ENCODE measurements around the gene MIOX.

Gene MIOX

DNA sequence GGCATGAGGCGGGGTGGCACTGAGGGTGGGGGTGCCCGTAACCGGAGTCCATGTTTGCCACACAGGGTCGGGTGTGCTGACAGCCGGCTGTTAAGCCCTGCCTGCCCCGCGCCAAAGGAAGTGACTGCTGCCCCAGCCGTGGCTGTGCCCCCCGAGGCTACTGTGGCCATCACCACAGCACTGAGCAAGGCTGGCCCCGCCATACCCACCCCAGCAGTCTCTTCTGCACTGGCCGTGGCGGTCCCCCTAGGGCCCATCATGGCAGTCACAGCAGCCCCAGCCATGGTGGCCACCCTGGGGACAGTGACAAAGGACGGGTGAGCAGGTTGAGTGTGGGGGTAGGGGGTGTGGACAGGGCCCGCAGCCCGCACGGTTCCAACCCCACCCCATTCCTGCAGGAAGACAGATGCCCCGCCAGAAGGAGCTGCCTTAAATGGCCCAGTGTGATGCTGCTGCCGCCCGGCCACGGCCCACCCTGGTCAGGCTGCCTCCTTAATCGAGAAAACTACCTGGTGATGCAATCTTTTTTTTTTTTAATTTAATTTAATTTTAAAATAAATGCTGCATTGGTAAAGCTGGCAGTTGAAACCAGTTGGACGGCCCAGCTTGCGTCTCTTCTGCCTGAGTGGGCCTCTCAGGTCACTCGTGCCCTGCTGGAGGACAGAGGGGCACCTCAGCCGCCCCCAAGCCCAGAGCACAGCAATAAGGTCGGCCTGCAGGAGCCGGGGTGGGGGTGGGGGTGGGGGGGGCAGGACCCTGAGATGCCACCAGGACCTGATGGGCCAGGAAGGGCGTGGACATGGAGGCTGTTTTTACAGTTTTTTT, 42.6 kb upstream of the MIOX start:
- H3K27ac ChIP-seq (ENCODE audit: low read depth, low read length) = peak overlapping the region; percentile 13
- H3K9me3 ChIP-seq (ENCODE audit: control insufficient read depth in 1 of 2, low read length in 2 of 2) = no peaks in the 10 kb centered on the region
- no peak overlapping the region for H3K4me3 ChIP-seq (ENCODE audit: low read depth in 1 of 2, low read length in 2 of 2)
- peaks cover 10 to 66% of the 10 kb centered on the region in 2 donors for H3K36me3 ChIP-seq (ENCODE audit: control insufficient read depth in 1 of 2, insufficient read depth in 2 of 2, low read length in 2 of 2)
- no peaks in the 10 kb centered on the region for H3K27me3 ChIP-seq (ENCODE audit: control insufficient read depth in 1 of 2, insufficient read depth in 2 of 2, low read length in 2 of 2)
- H3K4me1 ChIP-seq (ENCODE audit: control insufficient read depth in 1 of 2, insufficient read depth in 2 of 2, low read length in 2 of 2) = peaks cover 7 to 16% of the 10 kb centered on the region in 2 donors
- no peak overlapping the region for H3K9ac ChIP-seq (ENCODE audit: low read depth in 1 of 2, low read length in 2 of 2)

- no peaks in the 10 kb centered on the region for H3K27me3 ChIP-seq (ENCODE audit: control insufficient read depth in 1 of 2, insufficient read depth in 2 of 2, low read length in 2 of 2)
- no peak overlapping the region for H3K27ac ChIP-seq (ENCODE audit: low read depth, low read length)
- no peaks in the 10 kb centered on the region for H3K9me3 ChIP-seq (ENCODE audit: control insufficient read depth in 1 of 2, low read length in 2 of 2)
- no peak overlapping the region for H3K9ac ChIP-seq (ENCODE audit: low read depth in 1 of 2, low read length in 2 of 2)
- H3K36me3 ChIP-seq (ENCODE audit: control insufficient read depth in 1 of 2, insufficient read depth in 2 of 2, low read length in 2 of 2) = peaks cover 9 to 63% of the 10 kb centered on the region in 2 donors
- H3K4me1 ChIP-seq (ENCODE audit: control insufficient read depth in 1 of 2, insufficient read depth in 2 of 2, low read length in 2 of 2) = peaks cover 7 to 16% of the 10 kb centered on the region in 2 donors
- no peak overlapping the region for H3K4me3 ChIP-seq (ENCODE audit: low read depth in 1 of 2, low read length in 2 of 2)
These were observed 42.0 kb upstream of the MIOX start for GRCh38 chr22:50444663-50445062.

GRCh38 chr22:50445071-50445879, 41.4 kb upstream of the MIOX start:
- no peak overlapping the region for H3K27ac ChIP-seq (ENCODE audit: low read depth, low read length)
- H3K36me3 ChIP-seq (ENCODE audit: control insufficient read depth in 1 of 2, insufficient read depth in 2 of 2, low read length in 2 of 2) = peaks cover 9 to 60% of the 10 kb centered on the region in 2 donors
- no peak overlapping the region for H3K4me3 ChIP-seq (ENCODE audit: low read depth in 1 of 2, low read length in 2 of 2)
- H3K9ac ChIP-seq (ENCODE audit: low read depth in 1 of 2, low read length in 2 of 2) = no peak overlapping the region
- peaks cover 7 to 16% of the 10 kb centered on the region in 2 donors for H3K4me1 ChIP-seq (ENCODE audit: control insufficient read depth in 1 of 2, insufficient read depth in 2 of 2, low read length in 2 of 2)
- no peaks in the 10 kb centered on the region for H3K9me3 ChIP-seq (ENCODE audit: control insufficient read depth in 1 of 2, low read length in 2 of 2)
- H3K27me3 ChIP-seq (ENCODE audit: control insufficient read depth in 1 of 2, insufficient read depth in 2 of 2, low read length in 2 of 2) = no peaks in the 10 kb centered on the region

DNA sequence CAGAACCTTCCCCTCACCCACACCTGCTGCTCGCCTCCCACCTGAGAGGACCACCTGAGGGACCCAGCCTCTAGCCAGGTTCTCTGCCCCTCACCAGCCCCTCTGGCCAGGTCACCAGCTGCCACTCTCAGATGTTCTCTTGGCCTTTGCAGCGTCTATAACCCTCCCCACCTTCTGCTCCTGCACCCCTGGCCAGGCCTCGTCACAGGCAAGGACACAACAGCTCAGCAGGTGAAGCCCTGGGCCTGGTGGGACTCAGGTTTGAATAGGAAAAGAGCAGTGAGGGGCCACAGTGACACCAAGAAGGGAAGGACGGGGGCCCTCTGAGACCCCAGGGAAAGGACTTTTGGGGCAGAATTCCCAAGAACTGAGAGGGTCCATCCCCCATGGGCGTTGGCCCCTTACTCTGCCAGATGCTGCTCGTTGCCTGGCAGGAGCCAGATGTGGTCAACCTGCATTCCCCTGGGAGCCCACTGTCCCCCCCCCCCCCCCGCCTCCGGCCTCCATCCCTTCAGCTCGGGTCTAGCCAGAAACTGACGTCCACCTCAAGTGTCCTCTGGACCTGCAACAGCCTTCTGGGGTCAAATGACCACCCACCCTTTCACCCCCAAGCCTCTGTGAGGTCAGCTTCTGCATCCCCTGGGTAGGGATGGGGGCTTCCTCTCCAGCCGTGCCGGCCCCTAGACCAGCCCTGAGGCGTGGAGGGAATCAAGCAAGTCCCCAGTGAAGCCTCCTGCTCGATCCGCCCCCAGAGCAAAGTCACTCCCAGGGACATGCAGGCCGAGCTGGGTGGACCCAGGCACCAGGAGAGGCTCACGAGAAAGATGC, 40.6 kb upstream of the MIOX start:
- peaks cover 7 to 16% of the 10 kb centered on the region in 2 donors for H3K4me1 ChIP-seq (ENCODE audit: control insufficient read depth in 1 of 2, insufficient read depth in 2 of 2, low read length in 2 of 2)
- H3K36me3 ChIP-seq (ENCODE audit: control insufficient read depth in 1 of 2, insufficient read depth in 2 of 2, low read length in 2 of 2) = peaks cover 9 to 58% of the 10 kb centered on the region in 2 donors
- H3K27me3 ChIP-seq (ENCODE audit: control insufficient read depth in 1 of 2, insufficient read depth in 2 of 2, low read length in 2 of 2) = no peaks in the 10 kb centered on the region
- no peak overlapping the region for H3K4me3 ChIP-seq (ENCODE audit: low read depth in 1 of 2, low read length in 2 of 2)
- H3K9ac ChIP-seq (ENCODE audit: low read depth in 1 of 2, low read length in 2 of 2) = no peak overlapping the region
- no peak overlapping the region for H3K27ac ChIP-seq (ENCODE audit: low read depth, low read length)
- H3K9me3 ChIP-seq (ENCODE audit: control insufficient read depth in 1 of 2, low read length in 2 of 2) = no peaks in the 10 kb centered on the region

- Histone ChIP-seq H3K27me3 (ENCODE audit: control insufficient read depth in 1 of 2, insufficient read depth in 2 of 2, low read length in 2 of 2) (no peaks in the 10 kb centered on the region), H3K4me1 (ENCODE audit: control insufficient read depth in 1 of 2, insufficient read depth in 2 of 2, low read length in 2 of 2) (peaks cover 7 to 16% of the 10 kb centered on the region in 2 donors), H3K27ac (ENCODE audit: low read depth, low read length) (no peak overlapping the region), H3K9ac (ENCODE audit: low read depth in 1 of 2, low read length in 2 of 2) (no peak overlapping the region), H3K36me3 (ENCODE audit: control insufficient read depth in 1 of 2, insufficient read depth in 2 of 2, low read length in 2 of 2) (peaks cover 9 to 57% of the 10 kb centered on the region in 2 donors), H3K4me3 (ENCODE audit: low read depth in 1 of 2, low read length in 2 of 2) (no peak overlapping the region), H3K9me3 (ENCODE audit: control insufficient read depth in 1 of 2, low read length in 2 of 2) (no peaks in the 10 kb centered on the region)
These were observed 39.7 kb upstream of the MIOX start for GRCh38 chr22:50446708-50447575.

DNA sequence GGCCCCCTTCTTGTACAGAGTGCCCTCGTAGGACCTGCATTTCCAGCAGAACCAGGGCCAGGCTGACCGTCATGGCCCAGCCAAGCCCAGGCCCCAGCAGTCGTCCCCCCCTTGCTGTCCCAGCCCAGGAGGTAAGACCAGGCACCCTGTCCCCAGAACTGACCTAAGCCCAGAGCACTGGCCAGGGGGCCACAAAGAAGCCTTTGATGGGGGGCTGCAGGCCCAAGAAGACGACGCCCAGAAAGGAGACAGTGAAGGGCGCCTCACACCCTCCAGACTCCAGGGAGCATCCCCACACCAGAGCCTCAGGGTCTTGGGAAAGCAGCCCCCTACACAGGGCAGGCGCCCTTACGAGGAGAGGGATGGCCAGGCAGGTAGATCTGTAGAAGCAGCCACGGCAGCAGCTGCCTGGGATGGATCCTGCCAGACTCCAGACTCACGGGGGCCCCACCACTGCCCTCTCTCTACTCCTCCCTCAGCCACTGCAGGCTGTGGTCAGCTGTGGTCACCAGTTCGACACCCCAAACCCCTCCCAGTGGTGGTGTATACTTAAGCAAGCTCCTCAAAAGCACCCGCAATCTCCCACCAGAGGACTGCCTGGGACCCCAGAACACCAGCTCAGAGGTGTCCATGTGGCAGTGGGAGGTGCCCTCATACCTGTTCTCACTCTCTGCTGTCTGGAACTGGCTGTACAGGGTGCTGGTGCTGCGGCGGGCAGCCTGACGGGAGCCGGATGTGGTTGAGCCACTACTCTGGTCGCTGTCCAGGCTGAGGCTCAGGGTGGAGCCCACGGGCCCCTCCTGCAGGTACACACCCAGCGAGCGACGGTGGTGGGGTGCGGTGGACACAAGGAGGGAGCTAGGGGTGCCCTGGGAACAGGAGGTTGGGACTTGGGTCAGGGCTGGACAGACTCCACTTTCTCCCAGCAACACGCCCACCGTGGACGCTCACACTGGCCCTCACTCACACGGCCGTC, 38.8 kb upstream of the MIOX start:
- peaks cover 9 to 59% of the 10 kb centered on the region in 2 donors for H3K36me3 ChIP-seq (ENCODE audit: control insufficient read depth in 1 of 2, insufficient read depth in 2 of 2, low read length in 2 of 2)
- no peaks in the 10 kb centered on the region for H3K27me3 ChIP-seq (ENCODE audit: control insufficient read depth in 1 of 2, insufficient read depth in 2 of 2, low read length in 2 of 2)
- no peak overlapping the region for H3K27ac ChIP-seq (ENCODE audit: low read depth, low read length)
- H3K4me1 ChIP-seq (ENCODE audit: control insufficient read depth in 1 of 2, insufficient read depth in 2 of 2, low read length in 2 of 2) = peaks cover 7 to 16% of the 10 kb centered on the region in 2 donors
- no peaks in the 10 kb centered on the region for H3K9me3 ChIP-seq (ENCODE audit: control insufficient read depth in 1 of 2, low read length in 2 of 2)
- H3K4me3 ChIP-seq (ENCODE audit: low read depth in 1 of 2, low read length in 2 of 2) = no peak overlapping the region
- no peak overlapping the region for H3K9ac ChIP-seq (ENCODE audit: low read depth in 1 of 2, low read length in 2 of 2)

DNA sequence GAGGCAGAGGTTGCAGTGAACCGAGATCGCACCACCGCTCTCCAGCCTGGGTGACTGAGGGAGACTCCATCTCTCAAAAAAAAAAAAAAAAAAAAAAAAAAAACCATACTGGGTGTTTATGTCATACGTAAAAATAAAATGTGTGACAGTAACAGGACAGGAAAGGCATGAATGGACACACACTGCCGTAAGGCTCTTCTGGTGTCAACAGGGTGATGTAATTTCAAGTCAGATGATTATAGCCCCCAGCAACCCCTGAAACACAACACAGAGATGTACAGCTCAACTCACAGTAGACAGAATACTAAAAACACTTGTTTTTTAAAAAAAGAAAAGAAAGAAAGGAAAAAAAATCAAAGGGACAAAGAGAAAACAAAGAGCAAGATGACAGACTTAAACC, 34.0 kb upstream of the MIOX start:
- Histone ChIP-seq H3K4me1 (ENCODE audit: control insufficient read depth in 1 of 2, insufficient read depth in 2 of 2, low read length in 2 of 2) (no peaks in the 10 kb centered on the region), H3K36me3 (ENCODE audit: control insufficient read depth in 1 of 2, insufficient read depth in 2 of 2, low read length in 2 of 2) (peaks cover 11 to 70% of the 10 kb centered on the region in 2 donors), H3K9ac (ENCODE audit: low read depth in 1 of 2, low read length in 2 of 2) (no peak overlapping the region), H3K4me3 (ENCODE audit: low read depth in 1 of 2, low read length in 2 of 2) (no peak overlapping the region), H3K27ac (ENCODE audit: low read depth, low read length) (no peak overlapping the region), H3K9me3 (ENCODE audit: control insufficient read depth in 1 of 2, low read length in 2 of 2) (no peaks in the 10 kb centered on the region), H3K27me3 (ENCODE audit: control insufficient read depth in 1 of 2, insufficient read depth in 2 of 2, low read length in 2 of 2) (no peaks in the 10 kb centered on the region)

- H3K4me1 ChIP-seq (ENCODE audit: control insufficient read depth in 1 of 2, insufficient read depth in 2 of 2, low read length in 2 of 2) = no peaks in the 10 kb centered on the region
- no peak overlapping the region for H3K9ac ChIP-seq (ENCODE audit: low read depth in 1 of 2, low read length in 2 of 2)
- H3K4me3 ChIP-seq (ENCODE audit: low read depth in 1 of 2, low read length in 2 of 2) = no peak overlapping the region
- H3K27ac ChIP-seq (ENCODE audit: low read depth, low read length) = no peak overlapping the region
- H3K9me3 ChIP-seq (ENCODE audit: control insufficient read depth in 1 of 2, low read length in 2 of 2) = no peaks in the 10 kb centered on the region
- no peaks in the 10 kb centered on the region for H3K27me3 ChIP-seq (ENCODE audit: control insufficient read depth in 1 of 2, insufficient read depth in 2 of 2, low read length in 2 of 2)
- peaks cover 8 to 73% of the 10 kb centered on the region in 2 donors for H3K36me3 ChIP-seq (ENCODE audit: control insufficient read depth in 1 of 2, insufficient read depth in 2 of 2, low read length in 2 of 2)
These were observed 32.0 kb upstream of the MIOX start for GRCh38 chr22:50454556-50455075.
